Inferior parietal cortex (tissue), 1 donor: ENCODE data around the gene PPOX.

ENCODE experiments used
- DNase-seq: peaks from one replicate; pipeline ENCODE4 v3.0.0-alpha.2; 2016; ENCODE audit errors: extremely low spot score

PPOX gene

GRCh38 chr1:161175771-161176453, 9.7 kb downstream of the PPOX start:
- DNase-seq, result no peak

DNA sequence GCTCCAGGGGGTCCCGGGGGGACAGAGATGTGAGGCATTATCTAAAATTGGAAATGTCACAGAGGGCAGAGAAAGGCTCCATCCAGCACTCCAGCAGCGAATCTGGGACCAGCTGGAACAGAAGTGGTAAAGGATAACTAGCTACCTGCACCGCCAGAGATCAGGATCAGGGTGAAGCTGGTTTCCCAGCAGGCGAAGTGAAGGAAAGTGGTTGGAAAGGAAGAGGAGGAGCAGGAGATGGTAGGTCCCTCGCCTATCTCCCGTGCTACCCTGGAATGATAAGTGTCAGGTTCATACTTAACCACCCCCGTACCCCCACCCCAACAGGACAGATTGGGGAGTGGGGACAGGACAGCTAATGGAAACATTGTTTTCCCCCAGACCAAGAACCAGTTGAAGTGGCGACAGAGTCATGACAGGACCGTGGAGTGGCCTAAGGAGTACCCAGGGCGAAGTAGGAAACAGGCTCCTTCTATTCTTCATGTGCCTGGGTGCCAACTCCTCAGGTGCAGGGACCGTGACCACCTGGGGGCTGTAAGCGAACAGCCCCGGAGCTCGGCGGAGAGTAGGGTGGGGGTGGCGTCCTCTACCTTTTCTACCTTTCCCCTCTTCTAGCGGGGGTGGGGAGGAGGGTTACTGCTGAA, 10.4 kb downstream of the PPOX start:
- DNase-seq, result no peak

DNA sequence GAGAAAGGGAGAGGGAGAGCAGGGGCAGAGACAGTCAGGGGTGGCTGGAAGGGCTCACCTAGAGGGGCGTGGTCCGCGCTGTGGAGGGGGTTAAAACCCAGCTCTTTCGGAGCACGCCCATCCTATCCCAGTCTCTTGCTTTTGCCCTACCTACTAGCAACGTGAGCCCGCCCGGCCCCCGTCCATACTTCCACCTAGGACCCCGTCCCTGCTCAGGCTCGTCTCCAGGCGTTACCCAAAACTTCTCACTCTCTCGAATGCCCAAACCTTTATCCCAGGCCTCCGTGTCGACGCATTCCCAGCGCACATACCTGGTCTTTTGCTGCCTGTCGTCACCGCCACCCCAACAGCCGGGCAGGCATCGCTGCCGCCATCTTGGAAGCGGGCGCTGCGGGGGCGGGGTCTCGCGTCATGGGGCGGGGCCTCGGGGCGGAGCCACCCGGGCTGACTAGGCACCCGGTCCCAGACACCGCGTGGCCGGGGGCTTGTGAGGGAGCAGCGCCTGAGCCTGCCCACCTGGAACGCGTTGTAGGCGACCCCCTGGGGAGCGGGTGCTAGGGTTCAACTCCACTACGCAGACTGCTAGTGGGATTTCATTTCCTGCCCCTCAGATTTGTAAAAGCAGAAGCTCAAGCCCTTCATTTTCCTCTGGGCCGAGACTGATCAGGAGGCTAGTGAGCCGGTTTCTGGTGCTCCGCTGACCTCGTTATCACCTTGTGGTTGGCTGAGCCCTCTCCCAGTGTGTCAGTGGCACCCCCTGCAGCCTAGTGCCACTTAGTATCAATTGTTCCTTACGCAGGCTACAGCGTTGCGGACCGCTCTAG, 11.1 kb downstream of the PPOX start, which contains the start of gene B4GALT3:
Gene B4GALT3 (minus strand): TSS at position 396 of the 824 bp plus-strand sequence. CDS start 1,447 bp downstream, outside the sequence.
- peak; percentile 82 for DNase-seq

- DNase-seq, result no peak
Measured at GRCh38 chr1:161177936-161178244, 11.7 kb downstream of the PPOX start.

- no peak for DNase-seq
Measured at GRCh38 chr1:161179698-161180097, 13.5 kb downstream of the PPOX start.

DNA sequence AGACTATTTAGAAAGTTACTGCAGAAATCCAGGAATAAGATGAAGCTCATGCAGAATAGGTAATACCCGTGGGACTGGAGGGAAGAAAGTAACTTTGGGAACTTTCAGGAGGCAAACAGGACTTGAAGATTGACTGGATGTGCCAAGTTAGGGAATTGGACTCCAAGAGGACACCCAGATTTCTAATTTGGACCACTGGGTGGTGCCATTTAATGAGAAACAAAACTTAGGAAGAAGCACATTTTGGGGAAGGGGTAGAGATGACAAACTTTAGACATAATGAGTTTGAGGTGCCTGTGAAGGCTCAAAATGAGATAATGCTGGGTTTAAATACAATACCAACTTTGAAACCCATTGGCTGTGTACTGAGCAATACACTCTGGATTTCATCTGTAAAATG, 14.4 kb downstream of the PPOX start:
- no peak for DNase-seq

- DNase-seq, result no peak
Measured at GRCh38 chr1:161182214-161182613, 16.0 kb downstream of the PPOX start.

GRCh38 chr1:161185282-161185682, 19.1 kb downstream of the PPOX start:
- DNase-seq, result peak; percentile 63

GRCh38 chr1:161185732-161186311, 19.6 kb downstream of the PPOX start:
- DNase-seq, result no peak

GRCh38 chr1:161187311-161187710, 21.1 kb downstream of the PPOX start:
- no peak for DNase-seq

GRCh38 chr1:161188381-161188780, 22.2 kb downstream of the PPOX start:
- no peak for DNase-seq

DNA sequence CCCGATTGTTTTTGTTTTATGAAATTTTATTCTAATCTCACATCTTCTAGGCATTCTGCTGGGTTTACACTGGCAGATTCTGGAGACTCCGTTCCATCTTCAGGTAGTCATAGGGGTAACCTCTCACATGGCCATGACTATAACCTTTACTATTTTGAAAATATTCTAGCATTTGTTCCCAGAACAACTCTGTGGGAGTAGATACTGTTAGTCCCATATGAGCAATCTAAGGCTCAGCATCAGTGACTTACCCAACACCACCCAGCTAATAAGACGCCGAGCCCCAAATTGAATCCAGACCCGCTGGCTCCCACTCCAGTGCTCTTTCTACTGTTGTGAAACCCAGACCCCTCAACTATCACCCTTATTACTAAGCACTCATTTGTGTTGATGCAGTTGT, 22.8 kb downstream of the PPOX start:
- DNase-seq, result no peak

DNA sequence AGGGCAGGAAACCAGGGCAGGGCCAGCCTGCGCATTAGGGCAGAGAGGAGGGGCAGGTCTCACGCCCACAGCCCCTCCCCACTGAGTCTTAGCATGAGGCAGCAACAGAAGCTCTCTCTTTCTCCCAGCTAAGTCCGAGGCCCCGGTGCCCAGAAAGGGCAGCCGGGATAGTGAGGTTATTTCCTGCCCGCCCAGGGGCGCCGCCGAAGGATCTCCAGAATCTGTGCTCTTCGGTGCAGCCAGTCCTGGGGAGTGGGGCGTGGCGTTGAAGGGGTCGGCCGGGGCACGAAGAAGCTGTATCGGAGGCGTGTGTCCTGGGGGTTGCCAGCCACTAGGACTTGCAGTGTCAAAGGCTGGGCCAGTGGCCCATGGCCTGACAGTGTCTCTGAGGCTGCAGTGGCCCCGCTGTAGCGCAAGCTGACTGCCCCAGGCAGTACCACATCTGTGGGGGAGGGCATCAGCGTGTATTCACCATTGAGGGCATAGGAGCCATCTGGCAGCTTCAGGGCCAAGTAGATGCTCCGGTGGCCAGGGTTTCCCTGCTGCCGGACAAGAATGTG, 24.8 kb downstream of the PPOX start:
- no peak for DNase-seq

- no peak for DNase-seq
Measured at GRCh38 chr1:161191971-161192370, 25.7 kb downstream of the PPOX start.

GRCh38 chr1:161192476-161193465, 26.5 kb downstream of the PPOX start:
- peak; percentile 89 for DNase-seq

DNA sequence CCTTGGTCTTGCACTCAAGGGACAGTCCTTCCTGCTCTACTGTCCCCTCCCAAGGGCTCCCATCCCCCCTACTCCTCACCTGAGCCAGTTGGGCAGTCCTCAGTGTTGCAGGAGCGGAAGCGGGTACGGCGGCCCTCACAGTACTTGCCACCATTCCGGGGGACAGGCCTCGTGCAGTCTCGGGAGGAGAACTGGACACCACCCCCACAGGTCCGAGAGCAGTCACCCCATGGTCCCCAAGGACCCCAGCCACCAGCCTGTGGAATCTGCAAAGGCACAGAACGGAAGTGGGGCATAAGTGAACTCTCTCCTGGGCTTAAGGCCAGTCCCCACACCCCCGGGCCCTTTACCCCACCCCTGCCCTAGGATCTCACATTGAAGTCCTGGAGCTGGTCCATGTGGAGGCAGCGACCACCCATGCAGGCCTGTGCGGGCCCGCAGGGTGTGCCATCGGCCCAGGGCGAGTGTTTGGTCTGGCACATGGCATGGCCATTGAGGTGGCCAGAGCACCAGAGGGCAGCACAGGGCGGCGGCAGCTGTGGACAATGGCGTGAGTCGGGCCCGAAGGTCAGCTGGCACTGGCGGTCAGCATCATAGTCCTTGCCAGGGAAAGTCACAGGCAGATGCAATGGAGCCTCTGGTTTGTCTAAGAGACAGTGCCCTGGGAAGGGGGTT, 27.5 kb downstream of the PPOX start:
- peak; percentile 75 for DNase-seq

DNA sequence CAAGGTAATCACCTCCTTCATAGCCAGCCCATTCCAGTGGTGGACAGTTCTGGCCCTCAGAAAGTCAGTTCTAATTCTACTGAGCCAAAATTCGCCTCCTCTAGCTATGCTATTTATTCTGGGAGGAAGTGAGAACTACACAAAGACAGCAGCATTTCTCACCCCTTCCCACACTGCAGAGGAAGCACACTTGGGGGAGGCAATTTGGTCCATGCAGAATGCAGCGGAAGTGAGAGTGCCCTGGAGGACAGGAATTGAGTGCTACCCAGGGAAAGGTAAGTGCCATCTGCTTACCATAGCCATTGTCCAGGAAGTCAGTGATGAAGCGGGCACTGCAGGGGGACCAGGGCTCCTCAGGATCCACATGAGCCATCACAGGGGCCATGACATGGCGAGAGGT, 28.9 kb downstream of the PPOX start:
- DNase-seq, result no peak

DNA sequence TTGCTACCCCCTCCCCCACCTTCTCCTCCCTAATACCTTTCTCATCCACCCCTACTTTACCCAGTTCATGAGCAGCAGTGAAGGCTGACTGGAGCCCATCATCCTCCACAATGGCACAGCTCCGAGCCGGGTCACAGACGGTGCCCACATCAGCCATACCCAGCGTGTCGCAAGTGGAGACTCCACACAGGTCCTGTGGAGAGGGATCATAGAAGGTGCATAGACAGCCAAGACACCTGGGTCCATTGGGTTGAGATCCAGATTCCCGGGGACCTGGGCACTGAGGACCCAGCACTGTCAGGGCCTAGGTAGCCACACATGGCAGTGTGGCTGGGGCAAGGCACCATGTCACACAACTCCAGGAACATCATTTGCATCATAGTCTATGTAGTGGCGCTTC, 29.9 kb downstream of the PPOX start:
- no peak for DNase-seq

- no peak for DNase-seq
Measured at GRCh38 chr1:161196521-161197451, 30.6 kb downstream of the PPOX start.
